Measurements from ENCODE around the gene MAP4K5.
"Not testable (repeated sequence)": the region's sequence is repeated elsewhere in the genome, so short reads cannot be mapped to it uniquely, and the experiment has no call there.

The MAP4K5 gene

GRCh38 chr14:50528000-50528399, 4.4 kb downstream of the MAP4K5 start:
- Histone ChIP-seq H2AFZ (ENCODE audit: low read depth, low read length) (no peak overlapping the region), H3K4me1 (ENCODE audit: insufficient read depth, low read length) (peaks cover 23% of the 10 kb centered on the region), H3K27me3 (ENCODE audit: insufficient read depth, low read length) (no peaks in the 10 kb centered on the region), H3K4me3 (ENCODE audit: low read length) (no peak overlapping the region), H3K9me3 (ENCODE audit: low read length) (peaks cover 3% of the 10 kb centered on the region), H3K36me3 (ENCODE audit: insufficient read depth, low read length) (peaks cover 26% of the 10 kb centered on the region)

GRCh38 chr14:50524731-50525515, 7.4 kb downstream of the MAP4K5 start:
- H3K4me3 ChIP-seq (ENCODE audit: low read length), result no peak overlapping the region
- H3K27me3 ChIP-seq (ENCODE audit: insufficient read depth, low read length), result no peaks in the 10 kb centered on the region
- peaks cover 3% of the 10 kb centered on the region for H3K9me3 ChIP-seq (ENCODE audit: low read length)
- no peak overlapping the region for H2AFZ ChIP-seq (ENCODE audit: low read depth, low read length)
- peaks cover 26% of the 10 kb centered on the region for H3K36me3 ChIP-seq (ENCODE audit: insufficient read depth, low read length)
- peaks cover 10% of the 10 kb centered on the region for H3K4me1 ChIP-seq (ENCODE audit: insufficient read depth, low read length)

GRCh38 chr14:50524060-50524459, 8.3 kb downstream of the MAP4K5 start:
- Histone ChIP-seq H3K36me3 (ENCODE audit: insufficient read depth, low read length) (peaks cover 22% of the 10 kb centered on the region), H2AFZ (ENCODE audit: low read depth, low read length) (no peak overlapping the region), H3K27me3 (ENCODE audit: insufficient read depth, low read length) (no peaks in the 10 kb centered on the region), H3K9me3 (ENCODE audit: low read length) (peaks cover 3% of the 10 kb centered on the region), H3K4me3 (ENCODE audit: low read length) (no peak overlapping the region), H3K4me1 (ENCODE audit: insufficient read depth, low read length) (peaks cover 1% of the 10 kb centered on the region)

- Histone ChIP-seq H3K4me1 (ENCODE audit: insufficient read depth, low read length) (no peaks in the 10 kb centered on the region), H3K4me3 (ENCODE audit: low read length) (no peak overlapping the region), H3K9me3 (ENCODE audit: low read length) (peaks cover 3% of the 10 kb centered on the region), H2AFZ (ENCODE audit: low read depth, low read length) (no peak overlapping the region), H3K27me3 (ENCODE audit: insufficient read depth, low read length) (no peaks in the 10 kb centered on the region), H3K36me3 (ENCODE audit: insufficient read depth, low read length) (peaks cover 22% of the 10 kb centered on the region)
These were observed 8.9 kb downstream of the MAP4K5 start for GRCh38 chr14:50523271-50524041.

GRCh38 chr14:50521912-50522341, 10.4 kb downstream of the MAP4K5 start:
- Histone ChIP-seq H3K36me3 (ENCODE audit: insufficient read depth, low read length) (peaks cover 22% of the 10 kb centered on the region), H3K4me3 (ENCODE audit: low read length) (no peak overlapping the region), H2AFZ (ENCODE audit: low read depth, low read length) (no peak overlapping the region), H3K27me3 (ENCODE audit: insufficient read depth, low read length) (no peaks in the 10 kb centered on the region), H3K9me3 (ENCODE audit: low read length) (peaks cover 3% of the 10 kb centered on the region), H3K4me1 (ENCODE audit: insufficient read depth, low read length) (no peaks in the 10 kb centered on the region)

- Histone ChIP-seq H2AFZ (ENCODE audit: low read depth, low read length) (no peak overlapping the region), H3K4me3 (ENCODE audit: low read length) (no peak overlapping the region), H3K36me3 (ENCODE audit: insufficient read depth, low read length) (peaks cover 19% of the 10 kb centered on the region), H3K4me1 (ENCODE audit: insufficient read depth, low read length) (no peaks in the 10 kb centered on the region), H3K9me3 (ENCODE audit: low read length) (peaks cover 3% of the 10 kb centered on the region), H3K27me3 (ENCODE audit: insufficient read depth, low read length) (no peaks in the 10 kb centered on the region)
These were observed 11.2 kb downstream of the MAP4K5 start for GRCh38 chr14:50520947-50521815.

- no peaks in the 10 kb centered on the region for H3K9me3 ChIP-seq (ENCODE audit: low read length)
- no peak overlapping the region for H3K4me3 ChIP-seq (ENCODE audit: low read length)
- no peaks in the 10 kb centered on the region for H3K4me1 ChIP-seq (ENCODE audit: insufficient read depth, low read length)
- peaks cover 14% of the 10 kb centered on the region for H3K36me3 ChIP-seq (ENCODE audit: insufficient read depth, low read length)
- H2AFZ ChIP-seq (ENCODE audit: low read depth, low read length), result no peak overlapping the region
- H3K27me3 ChIP-seq (ENCODE audit: insufficient read depth, low read length), result no peaks in the 10 kb centered on the region
These were observed 16.3 kb downstream of the MAP4K5 start for GRCh38 chr14:50516091-50516490.

- no peak overlapping the region for H3K4me3 ChIP-seq (ENCODE audit: low read length)
- no peak overlapping the region for H2AFZ ChIP-seq (ENCODE audit: low read depth, low read length)
- H3K4me1 ChIP-seq (ENCODE audit: insufficient read depth, low read length), result no peaks in the 10 kb centered on the region
- H3K27me3 ChIP-seq (ENCODE audit: insufficient read depth, low read length), result no peaks in the 10 kb centered on the region
- H3K36me3 ChIP-seq (ENCODE audit: insufficient read depth, low read length), result peaks cover 12% of the 10 kb centered on the region
- no peaks in the 10 kb centered on the region for H3K9me3 ChIP-seq (ENCODE audit: low read length)
These were observed 19.9 kb downstream of the MAP4K5 start for GRCh38 chr14:50512463-50512862.

- Histone ChIP-seq H3K36me3 (ENCODE audit: insufficient read depth, low read length) (peaks cover 2% of the 10 kb centered on the region), H3K4me3 (ENCODE audit: low read length) (no peak overlapping the region), H3K9me3 (ENCODE audit: low read length) (no peaks in the 10 kb centered on the region), H3K27me3 (ENCODE audit: insufficient read depth, low read length) (no peaks in the 10 kb centered on the region), H3K4me1 (ENCODE audit: insufficient read depth, low read length) (no peaks in the 10 kb centered on the region), H2AFZ (ENCODE audit: low read depth, low read length) (no peak overlapping the region)
These were observed 22.2 kb downstream of the MAP4K5 start for GRCh38 chr14:50510157-50510556.

- H3K9me3 ChIP-seq (ENCODE audit: low read length); H3K4me1 ChIP-seq (ENCODE audit: insufficient read depth, low read length); H2AFZ ChIP-seq (ENCODE audit: low read depth, low read length); H3K4me3 ChIP-seq (ENCODE audit: low read length); H3K27me3 ChIP-seq (ENCODE audit: insufficient read depth, low read length): not testable (repeated sequence)
- peaks cover 22% of the 10 kb centered on the region for H3K36me3 ChIP-seq (ENCODE audit: insufficient read depth, low read length)
These were observed 25.3 kb downstream of the MAP4K5 start for GRCh38 chr14:50507078-50507477.

GRCh38 chr14:50501642-50502041, 30.7 kb downstream of the MAP4K5 start:
- Histone ChIP-seq H3K36me3 (ENCODE audit: insufficient read depth, low read length) (peaks cover 48% of the 10 kb centered on the region), H3K27me3 (ENCODE audit: insufficient read depth, low read length) (no peaks in the 10 kb centered on the region), H2AFZ (ENCODE audit: low read depth, low read length) (no peak overlapping the region), H3K4me3 (ENCODE audit: low read length) (no peak overlapping the region), H3K9me3 (ENCODE audit: low read length) (peaks cover 3% of the 10 kb centered on the region), H3K4me1 (ENCODE audit: insufficient read depth, low read length) (peaks cover 13% of the 10 kb centered on the region)

GRCh38 chr14:50497351-50497750, 35.0 kb downstream of the MAP4K5 start:
- Histone ChIP-seq H3K4me3 (ENCODE audit: low read length) (no peak overlapping the region), H3K27me3 (ENCODE audit: insufficient read depth, low read length) (no peaks in the 10 kb centered on the region)

GRCh38 chr14:50489851-50490250, 42.5 kb downstream of the MAP4K5 start:
- H2AFZ ChIP-seq (ENCODE audit: low read depth, low read length), result no peak overlapping the region
- no peak overlapping the region for H3K4me3 ChIP-seq (ENCODE audit: low read length)
- H3K9me3 ChIP-seq (ENCODE audit: low read length), result peaks cover 8% of the 10 kb centered on the region
- H3K4me1 ChIP-seq (ENCODE audit: insufficient read depth, low read length), result no peaks in the 10 kb centered on the region
- H3K36me3 ChIP-seq (ENCODE audit: insufficient read depth, low read length), result peaks cover 36% of the 10 kb centered on the region
- H3K27me3 ChIP-seq (ENCODE audit: insufficient read depth, low read length), result no peaks in the 10 kb centered on the region

More at GRCh38 chr14:50497351-50497750, 35.0 kb downstream of the MAP4K5 start:
- Histone ChIP-seq H3K4me1 (ENCODE audit: insufficient read depth, low read length) (peaks cover 11% of the 10 kb centered on the region), H3K9me3 (ENCODE audit: low read length) (peaks cover 3% of the 10 kb centered on the region), H2AFZ (ENCODE audit: low read depth, low read length) (no peak overlapping the region), H3K36me3 (ENCODE audit: insufficient read depth, low read length) (peaks cover 29% of the 10 kb centered on the region)

Measured in neuron (in vitro differentiated cells).